IPS-11a (cell line): ENCODE results near the gene CENPX.

Source experiments
- H3K4me3 ChIP-seq: one replicate; pipeline ENCODE4 v1.5.1; 2013; ENCODE audit warnings: low read depth, low read length, control low read depth

The CENPX gene

GRCh38 chr17:82022310-82022980 lies at the start of gene CENPX:
Gene CENPX, minus strand, starts transcription at chr17:82022878. Its CDS starts 17 bp downstream, at chr17:82022861.
- H3K4me3 ChIP-seq = peak within 1 kb of the TSS; percentile 85

GRCh38 chr17:82070611-82071010 lies 47.9 kb upstream of the CENPX start:
- no peak overlapping the region for H3K4me3 ChIP-seq

- H3K4me3 ChIP-seq = peak within 1 kb of the TSS; percentile 72
Measured at GRCh38 chr17:82065638-82066303, 43.1 kb upstream of the CENPX start, which contains the start of gene DUS1L. Gene DUS1L, minus strand, starts transcription at chr17:82065804. Its CDS starts 745 bp downstream, at chr17:82065059.

- peak overlapping the region; percentile 72 for H3K4me3 ChIP-seq
Measured at GRCh38 chr17:82065193-82065637, 42.5 kb upstream of the CENPX start.

GRCh38 chr17:82064433-82065192 lies 41.9 kb upstream of the CENPX start:
- H3K4me3 ChIP-seq = peak overlapping the region; percentile 72

- no peak overlapping the region for H3K4me3 ChIP-seq
Measured at GRCh38 chr17:82063424-82064415, 41.0 kb upstream of the CENPX start.

GRCh38 chr17:82062984-82063368 lies 40.3 kb upstream of the CENPX start:
- H3K4me3 ChIP-seq = no peak overlapping the region

GRCh38 chr17:82062076-82062983 lies 39.7 kb upstream of the CENPX start:
- H3K4me3 ChIP-seq = no peak overlapping the region

- no peak overlapping the region for H3K4me3 ChIP-seq
Measured at GRCh38 chr17:82061047-82061925, 38.6 kb upstream of the CENPX start.

GRCh38 chr17:82060614-82061013 lies 37.9 kb upstream of the CENPX start:
- no peak overlapping the region for H3K4me3 ChIP-seq

GRCh38 chr17:82060001-82060380 lies 37.3 kb upstream of the CENPX start:
- H3K4me3 ChIP-seq = no peak overlapping the region

- no peak overlapping the region for H3K4me3 ChIP-seq
Measured at GRCh38 chr17:82059272-82060000, 36.8 kb upstream of the CENPX start.

- H3K4me3 ChIP-seq = no peak overlapping the region
Measured at GRCh38 chr17:82058855-82059249, 36.2 kb upstream of the CENPX start.

- H3K4me3 ChIP-seq = no peak overlapping the region
Measured at GRCh38 chr17:82058230-82058854, 35.7 kb upstream of the CENPX start.

- no peak overlapping the region for H3K4me3 ChIP-seq
Measured at GRCh38 chr17:82056729-82057621, 34.3 kb upstream of the CENPX start.

GRCh38 chr17:82055965-82056728 lies 33.5 kb upstream of the CENPX start:
- H3K4me3 ChIP-seq = no peak overlapping the region
